Retinal pigment epithelial cell (primary cell): Measurements from ENCODE around the gene HSPA2.

ENCODE experiments used
- DNase-seq: peaks from one replicate; pipeline ENCODE4 v3.0.0-alpha.2; 2010; ENCODE audit warnings: low read depth
- H3K4me3 ChIP-seq: 2 replicates; pipeline ENCODE4 v1.5.1; 2011; ENCODE audit warnings: mild to moderate bottlenecking, low read length, control low read depth, moderate library complexity
- CTCF ChIP-seq: conservative IDR thresholded peaks from 2 replicates; pipeline ENCODE4 v1.5.1; 2011; ENCODE audit warnings: low read depth, low read length, control low read depth, inconsistent platforms

HSPA2 gene

GRCh38 chr14:64540208-64541202 lies at the start of gene HSPA2:
HSPA2 (plus strand) TSS chr14:64540741; CDS start chr14:64540850, 109 bp downstream.
- DNase-seq: peak; percentile 99
- peak within 1 kb of the TSS; percentile 61 for H3K4me3 ChIP-seq
- TF ChIP-seq CTCF: peak; percentile 81

GRCh38 chr14:64491637-64492036 lies 48.9 kb upstream of the HSPA2 start:
- TF ChIP-seq CTCF: no peak
- H3K4me3 ChIP-seq: no peak overlapping the region
- DNase-seq: no peak

- no peak overlapping the region for H3K4me3 ChIP-seq
- no peak for TF ChIP-seq CTCF
- DNase-seq: no peak
Observed at GRCh38 chr14:64493455-64493854, 47.1 kb upstream of the HSPA2 start.

GRCh38 chr14:64495252-64495651 lies 45.3 kb upstream of the HSPA2 start:
- H3K4me3 ChIP-seq: no peak overlapping the region
- no peak for DNase-seq
- no peak for TF ChIP-seq CTCF

GRCh38 chr14:64496764-64497163 lies 43.8 kb upstream of the HSPA2 start:
- no peak overlapping the region for H3K4me3 ChIP-seq
- TF ChIP-seq CTCF: no peak
- DNase-seq: no peak

GRCh38 chr14:64500088-64500487 lies 40.5 kb upstream of the HSPA2 start:
- no peak for DNase-seq
- H3K4me3 ChIP-seq: no peak overlapping the region
- no peak for TF ChIP-seq CTCF
